ENCODE results near the gene CMTM7. TPM values are rescaled to one million over a fixed set of nuclear protein-coding genes. Genes with fewer than 3 reads are reported as not detected.
A peak's percentile ranks its signal among the peaks of the same experiment; 100 is the strongest.

CMTM7 gene
- total RNA-seq, 2 experiments from 2014 or later = 31.5 to 35.2 TPM

GRCh38 chr3:32398531-32398930, 6.9 kb downstream of the CMTM7 start:
- Mint-ChIP-seq H3K36me3 (ENCODE audit: low read depth) (peaks cover 4% of the 10 kb centered on the region), H3K4me3 (peak overlapping the region; percentile 69), H3K4me1 (ENCODE audit: low read depth) (peaks cover 73% of the 10 kb centered on the region), H3K27me3 (no peaks in the 10 kb centered on the region), H3K9me3 (no peaks in the 10 kb centered on the region), H3K27ac (peak overlapping the region; percentile 90)
- TF ChIP-seq, protein P1, sequence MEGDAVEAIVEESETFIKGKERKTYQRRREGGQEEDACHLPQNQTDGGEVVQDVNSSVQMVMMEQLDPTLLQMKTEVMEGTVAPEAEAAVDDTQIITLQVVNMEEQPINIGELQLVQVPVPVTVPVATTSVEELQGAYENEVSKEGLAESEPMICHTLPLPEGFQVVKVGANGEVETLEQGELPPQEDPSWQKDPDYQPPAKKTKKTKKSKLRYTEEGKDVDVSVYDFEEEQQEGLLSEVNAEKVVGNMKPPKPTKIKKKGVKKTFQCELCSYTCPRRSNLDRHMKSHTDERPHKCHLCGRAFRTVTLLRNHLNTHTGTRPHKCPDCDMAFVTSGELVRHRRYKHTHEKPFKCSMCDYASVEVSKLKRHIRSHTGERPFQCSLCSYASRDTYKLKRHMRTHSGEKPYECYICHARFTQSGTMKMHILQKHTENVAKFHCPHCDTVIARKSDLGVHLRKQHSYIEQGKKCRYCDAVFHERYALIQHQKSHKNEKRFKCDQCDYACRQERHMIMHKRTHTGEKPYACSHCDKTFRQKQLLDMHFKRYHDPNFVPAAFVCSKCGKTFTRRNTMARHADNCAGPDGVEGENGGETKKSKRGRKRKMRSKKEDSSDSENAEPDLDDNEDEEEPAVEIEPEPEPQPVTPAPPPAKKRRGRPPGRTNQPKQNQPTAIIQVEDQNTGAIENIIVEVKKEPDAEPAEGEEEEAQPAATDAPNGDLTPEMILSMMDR (IDR thresholded peaks at IDR 0.05) = no peak
- ATAC-seq (ENCODE audit: poor library complexity) = no peak
- no peaks in the 10 kb centered on the region for H3K9me3 ChIP-seq (ENCODE audit: control insufficient read depth in 1 of 2, insufficient read depth in 1 of 2, low read length in 2 of 2)
- DNase-seq = peak in 1 of 14 experiments; percentile 40
- ChIA-PET POLR2A (interaction anchor here (1.2 kb wide), 1 partner anchor 22 kb away, joined by 8 read pairs; no protein-coding TSS in a partner anchor), CTCF (interaction anchor here (1.1 to 7.6 kb wide), 3 partner anchors 23 to 69 kb away, joined by 3 to 49 read pairs (median 5); no protein-coding TSS in a partner anchor)
- H3K27me3 ChIP-seq (ENCODE audit: control insufficient read depth in 1 of 2, insufficient read depth in 2 of 2, low read length in 2 of 2) = no peaks in the 10 kb centered on the region
- H3K36me3 ChIP-seq (ENCODE audit: insufficient read depth, low read length) = no peaks in the 10 kb centered on the region
- peak overlapping the region in 1 of 2 donors; percentile 5 for H3K27ac ChIP-seq (ENCODE audit: low read depth in 1 of 2, low read length in 2 of 2)
- intact Hi-C loops (cut with DNase I, micrococcal nuclease) = loop anchor here (2.0 to 5.0 kb wide), 5 partner anchors 34 to 158 kb away; no protein-coding TSS in a partner anchor
- peaks cover 60% of the 10 kb centered on the region for H3K4me1 ChIP-seq (ENCODE audit: insufficient read depth, low read length)
- H3K4me3 ChIP-seq (ENCODE audit: low read length) = no peak overlapping the region

GRCh38 chr3:32399030-32399620, 7.5 kb downstream of the CMTM7 start:
- H3K27me3 ChIP-seq (ENCODE audit: control insufficient read depth in 1 of 2, insufficient read depth in 2 of 2, low read length in 2 of 2) = no peaks in the 10 kb centered on the region
- Mint-ChIP-seq H3K4me3 (peak overlapping the region; percentile 69), H3K27me3 (no peaks in the 10 kb centered on the region), H3K27ac (peak overlapping the region; percentile 90), H3K36me3 (ENCODE audit: low read depth) (peaks cover 8% of the 10 kb centered on the region), H3K9me3 (no peaks in the 10 kb centered on the region), H3K4me1 (ENCODE audit: low read depth) (peaks cover 72% of the 10 kb centered on the region)
- no peak overlapping the region for H3K4me3 ChIP-seq (ENCODE audit: low read length)
- ChIA-PET CTCF (interaction anchor here (1.6 to 7.6 kb wide), 3 partner anchors 34 to 223 kb away, joined by 4 to 49 read pairs (median 5); no protein-coding TSS in a partner anchor), POLR2A (interaction anchor here (2.4 kb wide), 1 partner anchor 15 kb away, joined by 11 read pairs; no protein-coding TSS in a partner anchor)
- H3K36me3 ChIP-seq (ENCODE audit: insufficient read depth, low read length) = no peaks in the 10 kb centered on the region
- H3K27ac ChIP-seq (ENCODE audit: low read depth in 1 of 2, low read length in 2 of 2) = peak overlapping the region; percentile 13 to 33
- intact Hi-C loops (cut with DNase I, micrococcal nuclease) = loop anchor here (1.0 to 5.0 kb wide), 7 partner anchors 24 to 222 kb away; no protein-coding TSS in a partner anchor
- peak in 8 of 14 experiments; percentile 18 to 85 (median 49) for DNase-seq
- peak; percentile 50 for ATAC-seq (ENCODE audit: poor library complexity)
- TF ChIP-seq, protein P1 (IDR thresholded peaks at IDR 0.05) = peak; percentile 72
- peaks cover 56% of the 10 kb centered on the region for H3K4me1 ChIP-seq (ENCODE audit: insufficient read depth, low read length)
- no peaks in the 10 kb centered on the region for H3K9me3 ChIP-seq (ENCODE audit: control insufficient read depth in 1 of 2, insufficient read depth in 1 of 2, low read length in 2 of 2)

DNA sequence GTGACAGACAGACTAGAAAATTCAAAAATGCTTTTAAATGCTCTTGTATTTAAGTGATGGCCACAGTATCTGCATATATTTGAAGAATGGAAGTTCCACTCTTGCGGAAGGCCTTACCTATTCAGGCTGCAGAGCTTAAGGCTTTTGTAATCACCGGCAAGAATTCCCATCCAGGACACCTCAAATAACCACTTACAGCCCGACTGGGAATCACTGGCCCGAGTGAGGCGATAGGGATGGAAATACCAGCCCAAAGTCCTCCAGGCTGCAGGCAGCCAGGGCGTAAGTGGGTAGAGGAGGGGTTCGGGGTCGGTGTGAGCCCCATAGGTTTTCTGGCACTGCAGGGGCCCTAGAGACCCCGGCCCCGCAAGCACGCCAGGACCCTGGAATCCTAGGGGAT, 9.5 kb downstream of the CMTM7 start:
- ChIA-PET CTCF (interaction anchor here (1.8 to 7.6 kb wide), 2 partner anchors 67 to 225 kb away, joined by 5 to 49 read pairs; no protein-coding TSS in a partner anchor), POLR2A (interaction anchor here (0.7 to 2.5 kb wide), 9 partner anchors 9 to 99 kb away, joined by 3 to 11 read pairs (median 4); partner anchors contain the start of gene CMTM7)
- TF ChIP-seq, protein P1 (IDR thresholded peaks at IDR 0.05) = no peak
- peak overlapping the region; percentile 90 for H3K27ac Mint-ChIP-seq
- H3K36me3 ChIP-seq (ENCODE audit: insufficient read depth, low read length) = peaks cover 13% of the 10 kb centered on the region
- no peaks in the 10 kb centered on the region for H3K27me3 Mint-ChIP-seq
- no peaks in the 10 kb centered on the region for H3K27me3 ChIP-seq (ENCODE audit: control insufficient read depth in 1 of 2, insufficient read depth in 2 of 2, low read length in 2 of 2)
- H3K4me1 Mint-ChIP-seq (ENCODE audit: low read depth) = peaks cover 75% of the 10 kb centered on the region
- H3K9me3 Mint-ChIP-seq = no peaks in the 10 kb centered on the region
- no peak for DNase-seq
- H3K9me3 ChIP-seq (ENCODE audit: control insufficient read depth in 1 of 2, insufficient read depth in 1 of 2, low read length in 2 of 2) = no peaks in the 10 kb centered on the region
- peaks cover 62% of the 10 kb centered on the region for H3K4me1 ChIP-seq (ENCODE audit: insufficient read depth, low read length)
- peaks cover 26% of the 10 kb centered on the region for H3K36me3 Mint-ChIP-seq (ENCODE audit: low read depth)
- H3K4me3 Mint-ChIP-seq = peak overlapping the region; percentile 92
- peak overlapping the region; percentile 65 for H3K4me3 ChIP-seq (ENCODE audit: low read length)
- ATAC-seq (ENCODE audit: poor library complexity) = peak; percentile 4
- peak overlapping the region; percentile 85 to 92 for H3K27ac ChIP-seq (ENCODE audit: low read depth in 1 of 2, low read length in 2 of 2)
- intact Hi-C loops (cut with DNase I, micrococcal nuclease) = loop anchor here (2.0 kb wide), 2 partner anchors 14 to 68 kb away; no protein-coding TSS in a partner anchor

Data from CD4-positive, alpha-beta T cell (primary cell).